GM23338 (cell line): ENCODE results near the gene EXOC3L1. TPM values are rescaled to one million over a fixed set of nuclear protein-coding genes. Genes with fewer than 3 reads are reported as not detected.

Experiments
- ATAC-seq: fragments of 200-7000 bp; cut with Tn5 transposase; 3 replicates; pipeline ENCODE4 v1.9.1; 2020
- DNase-seq: peaks from one replicate; pipeline ENCODE4 v3.0.0-alpha.2; 2015; ENCODE audit warnings: low spot score
- H2AFZ ChIP-seq: fragments of 200-600 bp; sonication (generic); 2 replicates; pipeline ENCODE4 v1.8.0; 2016; ENCODE audit warnings: antibody characterized with exemption, mild to moderate bottlenecking, moderate library complexity
- H3F3A ChIP-seq: fragments of 200-600 bp; sonication (generic); replicated peaks from 2 replicates; pipeline ENCODE4 v1.8.0; 2017; ENCODE audit warnings: antibody characterized with exemption, mixed run types, low read depth
- H3K27ac ChIP-seq: fragments of 200-600 bp; sonication (generic); 2 replicates; pipeline ENCODE4 v1.6.1; 2016; ENCODE audit warnings: low read depth
- H3K27me3 ChIP-seq: fragments of 200-600 bp; sonication (generic); 2 replicates; pipeline ENCODE4 v1.8.0; 2016; ENCODE audit warnings: mild to moderate bottlenecking, mixed run types, moderate library complexity; ENCODE audit not compliant: insufficient read depth
- H3K36me3 ChIP-seq: fragments of 200-600 bp; sonication (generic); 2 replicates; pipeline ENCODE4 v1.8.0; 2016; ENCODE audit warnings: mild to moderate bottlenecking; ENCODE audit not compliant: insufficient read depth
- H3K4me1 ChIP-seq: fragments of 200-600 bp; sonication (generic); 2 replicates; pipeline ENCODE4 v1.8.0; 2016; ENCODE audit warnings: mild to moderate bottlenecking, moderate library complexity; ENCODE audit not compliant: insufficient read depth
- H3K4me2 ChIP-seq: fragments of 200-600 bp; sonication (generic); 2 replicates; pipeline ENCODE4 v1.7.1; 2017; ENCODE audit warnings: mixed run types
- H3K4me3 ChIP-seq: fragments of 200-600 bp; sonication (generic); 2 replicates; pipeline ENCODE4 v1.6.1; 2016; ENCODE audit warnings: mixed run types
- H3K79me2 ChIP-seq: fragments of 200-600 bp; sonication (generic); replicated peaks from 2 replicates; pipeline ENCODE4 v1.8.0; 2017; ENCODE audit warnings: mild to moderate bottlenecking; ENCODE audit not compliant: insufficient read depth
- H3K9me2 ChIP-seq: fragments of 200-600 bp; sonication (generic); 2 replicates; pipeline ENCODE4 v1.8.0; 2017; ENCODE audit not compliant: insufficient read depth
- H4K20me1 ChIP-seq: fragments of 200-600 bp; sonication (generic); replicated peaks from 2 replicates; pipeline ENCODE4 v1.8.0; 2017; ENCODE audit warnings: mild to moderate bottlenecking; ENCODE audit not compliant: insufficient read depth
- H3K27ac Mint-ChIP-seq: 2 replicates; pipeline ENCODE4 v1.8.0; 2020; ENCODE audit warnings: inconsistent platforms, mild to moderate bottlenecking, moderate library complexity, mixed read lengths
- H3K27me3 Mint-ChIP-seq: 3 replicates; pipeline ENCODE4 v1.8.0; 2022; ENCODE audit warnings: low read depth, mild to moderate bottlenecking, moderate library complexity, mixed read lengths, inconsistent platforms; ENCODE audit not compliant: insufficient read depth, poor library complexity
- H3K36me3 Mint-ChIP-seq: 3 replicates; pipeline ENCODE4 v1.8.0; 2021; ENCODE audit warnings: low read depth, mild to moderate bottlenecking, inconsistent platforms, moderate library complexity, mixed read lengths
- H3K4me1 Mint-ChIP-seq: 3 replicates; pipeline ENCODE4 v1.8.0; 2020; ENCODE audit warnings: mild to moderate bottlenecking, inconsistent platforms, mixed read lengths
- H3K4me3 Mint-ChIP-seq: 3 replicates; pipeline ENCODE4 v1.8.0; 2021; ENCODE audit warnings: moderate library complexity, mild to moderate bottlenecking, inconsistent platforms, mixed read lengths
- H3K9me3 Mint-ChIP-seq: 3 replicates; pipeline ENCODE4 v1.8.0; 2020; ENCODE audit warnings: moderate library complexity, mild to moderate bottlenecking, inconsistent platforms, mixed read lengths
- CREB1 ChIP-seq: fragments of 250-450 bp; sonication (Bioruptor Pico); IDR thresholded peaks from 2 replicates; pipeline ENCODE4 v1.5.0; 2020; ENCODE audit warnings: low read depth, mild to moderate bottlenecking, moderate library complexity
- EZH2 ChIP-seq: fragments of 200-600 bp; sonication (generic); IDR thresholded peaks from one replicate; pipeline ENCODE4 v1.8.0; 2017; ENCODE audit warnings: antibody characterized with exemption, mild to moderate bottlenecking, low read depth; ENCODE audit not compliant: unreplicated experiment
- EZH2phosphoT487 ChIP-seq: fragments of 200-600 bp; sonication (generic); IDR thresholded peaks from one replicate; pipeline ENCODE4 v1.8.1; 2018; ENCODE audit warnings: antibody characterized with exemption; ENCODE audit not compliant: unreplicated experiment
- POLR2AphosphoS5 ChIP-seq: IDR thresholded peaks from 2 replicates; pipeline ENCODE4 v1.6.1; 2016; ENCODE audit warnings: antibody characterized with exemption, low read depth
- ZNF114 ChIP-seq: fragments of 250-450 bp; sonication (Bioruptor Pico); IDR thresholded peaks from 2 replicates; pipeline ENCODE4 v1.5.0; 2020; ENCODE audit warnings: mild to moderate bottlenecking, moderate library complexity
- ZNF331 ChIP-seq: fragments of 250-450 bp; sonication (Bioruptor Pico); IDR thresholded peaks from 2 replicates; pipeline ENCODE4 v1.5.0; 2020; ENCODE audit warnings: low read depth, mild to moderate bottlenecking, moderate library complexity
- polyA plus RNA-seq: library from polyadenylated mRNA; unstranded; fragments of >200 nt; fragmentation: Nextera tagmentation; extraction: Ambion mirVana; gene quantifications from 2 replicates; pipeline ENCODE4 v1.2.1, GENCODE V29; 2016
- total RNA-seq: library from RNA; depleted of rRNA; stranded (reverse); fragments of >200 nt; shearing (Covaris generic); gene quantifications from 2 replicates; pipeline ENCODE4 v1.2.3, GENCODE V29; 2014
- TF ChIP-seq, protein P1 (sequence below), 2 experiments: fragments of 200-600 bp in 1 of 2; sonication (generic) in 1 of 2; conservative IDR thresholded peaks; 2 replicates each; pipeline versions ENCODE4 v1.5.1 to v1.6.1; 2016 to 2017; ENCODE audit warnings: antibody characterized with exemption in 2 of 2, low read depth in 2 of 2, mild to moderate bottlenecking in 2 of 2, moderate library complexity in 1 of 2
- TF ChIP-seq, protein P2 (sequence below): fragments of 250-450 bp; sonication (Bioruptor Pico); IDR thresholded peaks from 2 replicates; pipeline ENCODE4 v1.5.0; 2020; ENCODE audit warnings: mild to moderate bottlenecking, moderate library complexity
- TF ChIP-seq, protein P3 (sequence below): IDR thresholded peaks from 2 replicates; pipeline ENCODE4 v1.6.1; 2016; ENCODE audit warnings: antibody characterized with exemption
- TF ChIP-seq, protein P4 (sequence below): IDR thresholded peaks from one replicate; pipeline ENCODE4 v1.6.1; 2018; ENCODE audit warnings: antibody characterized with exemption; ENCODE audit not compliant: unreplicated experiment

Gene EXOC3L1
- total and polyA plus RNA-seq, 2 experiments from 2014 or later = 1.1 to 2.3 TPM

DNA sequence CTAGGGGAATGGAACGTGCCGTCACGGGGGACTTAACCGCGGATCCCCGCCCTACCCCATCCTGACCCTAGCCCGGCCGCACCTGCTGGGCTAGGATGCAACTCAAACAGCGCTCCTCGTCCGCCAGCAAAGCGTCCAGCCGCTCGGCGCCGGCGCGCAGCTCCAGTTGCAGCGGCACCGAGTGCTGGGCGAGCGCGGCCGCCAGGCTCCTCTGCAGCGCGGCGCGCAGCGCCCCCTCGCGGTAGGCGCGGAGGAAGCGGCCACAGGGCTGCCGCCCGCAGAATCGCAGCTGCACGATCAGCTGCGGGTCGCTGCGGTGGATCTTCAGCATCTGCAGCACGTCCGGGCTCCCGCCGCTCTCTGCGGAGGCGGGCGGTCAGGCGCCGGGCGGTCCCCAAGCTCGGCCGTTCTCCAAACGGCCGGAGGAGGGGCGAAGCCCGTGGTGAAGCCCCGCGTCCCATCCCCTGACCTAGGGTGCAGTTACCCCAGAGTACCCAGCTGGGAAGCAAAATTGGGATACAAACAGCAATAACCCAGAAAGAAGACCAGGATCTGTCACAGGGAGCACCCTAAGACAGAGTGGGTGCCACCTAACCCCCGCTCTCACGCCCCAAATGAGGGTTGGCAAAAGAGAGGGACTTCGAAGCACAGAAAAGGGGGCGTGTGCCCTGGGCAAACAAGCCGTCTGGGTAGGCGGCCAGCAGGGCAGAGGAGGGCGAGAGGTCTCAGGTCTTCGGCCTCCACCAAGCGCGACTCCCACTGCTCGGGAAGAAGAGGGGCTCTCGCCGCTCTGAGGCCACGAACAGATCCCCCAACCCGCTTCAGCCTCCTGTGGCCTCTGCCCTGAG lies 34.4 kb downstream of the EXOC3L1 start:
- peaks cover 25% of the 10 kb centered on the region; the same call in 1 of the 2 replicates for H3K4me1 ChIP-seq
- H3K4me1 Mint-ChIP-seq = peaks cover 18% of the 10 kb centered on the region; the same call in 2 of the 3 replicates
- H3K36me3 ChIP-seq = no peaks in the 10 kb centered on the region
- peak overlapping the region; percentile 87 for H3K4me2 ChIP-seq
- TF ChIP-seq, protein P1, sequence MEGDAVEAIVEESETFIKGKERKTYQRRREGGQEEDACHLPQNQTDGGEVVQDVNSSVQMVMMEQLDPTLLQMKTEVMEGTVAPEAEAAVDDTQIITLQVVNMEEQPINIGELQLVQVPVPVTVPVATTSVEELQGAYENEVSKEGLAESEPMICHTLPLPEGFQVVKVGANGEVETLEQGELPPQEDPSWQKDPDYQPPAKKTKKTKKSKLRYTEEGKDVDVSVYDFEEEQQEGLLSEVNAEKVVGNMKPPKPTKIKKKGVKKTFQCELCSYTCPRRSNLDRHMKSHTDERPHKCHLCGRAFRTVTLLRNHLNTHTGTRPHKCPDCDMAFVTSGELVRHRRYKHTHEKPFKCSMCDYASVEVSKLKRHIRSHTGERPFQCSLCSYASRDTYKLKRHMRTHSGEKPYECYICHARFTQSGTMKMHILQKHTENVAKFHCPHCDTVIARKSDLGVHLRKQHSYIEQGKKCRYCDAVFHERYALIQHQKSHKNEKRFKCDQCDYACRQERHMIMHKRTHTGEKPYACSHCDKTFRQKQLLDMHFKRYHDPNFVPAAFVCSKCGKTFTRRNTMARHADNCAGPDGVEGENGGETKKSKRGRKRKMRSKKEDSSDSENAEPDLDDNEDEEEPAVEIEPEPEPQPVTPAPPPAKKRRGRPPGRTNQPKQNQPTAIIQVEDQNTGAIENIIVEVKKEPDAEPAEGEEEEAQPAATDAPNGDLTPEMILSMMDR (conservative IDR thresholded peaks at IDR 0.05; ENCODE audit: low read depth in 2 of 2) = peak; percentile 73 to 94
- no peak for TF ChIP-seq EZH2
- TF ChIP-seq, protein P2, sequence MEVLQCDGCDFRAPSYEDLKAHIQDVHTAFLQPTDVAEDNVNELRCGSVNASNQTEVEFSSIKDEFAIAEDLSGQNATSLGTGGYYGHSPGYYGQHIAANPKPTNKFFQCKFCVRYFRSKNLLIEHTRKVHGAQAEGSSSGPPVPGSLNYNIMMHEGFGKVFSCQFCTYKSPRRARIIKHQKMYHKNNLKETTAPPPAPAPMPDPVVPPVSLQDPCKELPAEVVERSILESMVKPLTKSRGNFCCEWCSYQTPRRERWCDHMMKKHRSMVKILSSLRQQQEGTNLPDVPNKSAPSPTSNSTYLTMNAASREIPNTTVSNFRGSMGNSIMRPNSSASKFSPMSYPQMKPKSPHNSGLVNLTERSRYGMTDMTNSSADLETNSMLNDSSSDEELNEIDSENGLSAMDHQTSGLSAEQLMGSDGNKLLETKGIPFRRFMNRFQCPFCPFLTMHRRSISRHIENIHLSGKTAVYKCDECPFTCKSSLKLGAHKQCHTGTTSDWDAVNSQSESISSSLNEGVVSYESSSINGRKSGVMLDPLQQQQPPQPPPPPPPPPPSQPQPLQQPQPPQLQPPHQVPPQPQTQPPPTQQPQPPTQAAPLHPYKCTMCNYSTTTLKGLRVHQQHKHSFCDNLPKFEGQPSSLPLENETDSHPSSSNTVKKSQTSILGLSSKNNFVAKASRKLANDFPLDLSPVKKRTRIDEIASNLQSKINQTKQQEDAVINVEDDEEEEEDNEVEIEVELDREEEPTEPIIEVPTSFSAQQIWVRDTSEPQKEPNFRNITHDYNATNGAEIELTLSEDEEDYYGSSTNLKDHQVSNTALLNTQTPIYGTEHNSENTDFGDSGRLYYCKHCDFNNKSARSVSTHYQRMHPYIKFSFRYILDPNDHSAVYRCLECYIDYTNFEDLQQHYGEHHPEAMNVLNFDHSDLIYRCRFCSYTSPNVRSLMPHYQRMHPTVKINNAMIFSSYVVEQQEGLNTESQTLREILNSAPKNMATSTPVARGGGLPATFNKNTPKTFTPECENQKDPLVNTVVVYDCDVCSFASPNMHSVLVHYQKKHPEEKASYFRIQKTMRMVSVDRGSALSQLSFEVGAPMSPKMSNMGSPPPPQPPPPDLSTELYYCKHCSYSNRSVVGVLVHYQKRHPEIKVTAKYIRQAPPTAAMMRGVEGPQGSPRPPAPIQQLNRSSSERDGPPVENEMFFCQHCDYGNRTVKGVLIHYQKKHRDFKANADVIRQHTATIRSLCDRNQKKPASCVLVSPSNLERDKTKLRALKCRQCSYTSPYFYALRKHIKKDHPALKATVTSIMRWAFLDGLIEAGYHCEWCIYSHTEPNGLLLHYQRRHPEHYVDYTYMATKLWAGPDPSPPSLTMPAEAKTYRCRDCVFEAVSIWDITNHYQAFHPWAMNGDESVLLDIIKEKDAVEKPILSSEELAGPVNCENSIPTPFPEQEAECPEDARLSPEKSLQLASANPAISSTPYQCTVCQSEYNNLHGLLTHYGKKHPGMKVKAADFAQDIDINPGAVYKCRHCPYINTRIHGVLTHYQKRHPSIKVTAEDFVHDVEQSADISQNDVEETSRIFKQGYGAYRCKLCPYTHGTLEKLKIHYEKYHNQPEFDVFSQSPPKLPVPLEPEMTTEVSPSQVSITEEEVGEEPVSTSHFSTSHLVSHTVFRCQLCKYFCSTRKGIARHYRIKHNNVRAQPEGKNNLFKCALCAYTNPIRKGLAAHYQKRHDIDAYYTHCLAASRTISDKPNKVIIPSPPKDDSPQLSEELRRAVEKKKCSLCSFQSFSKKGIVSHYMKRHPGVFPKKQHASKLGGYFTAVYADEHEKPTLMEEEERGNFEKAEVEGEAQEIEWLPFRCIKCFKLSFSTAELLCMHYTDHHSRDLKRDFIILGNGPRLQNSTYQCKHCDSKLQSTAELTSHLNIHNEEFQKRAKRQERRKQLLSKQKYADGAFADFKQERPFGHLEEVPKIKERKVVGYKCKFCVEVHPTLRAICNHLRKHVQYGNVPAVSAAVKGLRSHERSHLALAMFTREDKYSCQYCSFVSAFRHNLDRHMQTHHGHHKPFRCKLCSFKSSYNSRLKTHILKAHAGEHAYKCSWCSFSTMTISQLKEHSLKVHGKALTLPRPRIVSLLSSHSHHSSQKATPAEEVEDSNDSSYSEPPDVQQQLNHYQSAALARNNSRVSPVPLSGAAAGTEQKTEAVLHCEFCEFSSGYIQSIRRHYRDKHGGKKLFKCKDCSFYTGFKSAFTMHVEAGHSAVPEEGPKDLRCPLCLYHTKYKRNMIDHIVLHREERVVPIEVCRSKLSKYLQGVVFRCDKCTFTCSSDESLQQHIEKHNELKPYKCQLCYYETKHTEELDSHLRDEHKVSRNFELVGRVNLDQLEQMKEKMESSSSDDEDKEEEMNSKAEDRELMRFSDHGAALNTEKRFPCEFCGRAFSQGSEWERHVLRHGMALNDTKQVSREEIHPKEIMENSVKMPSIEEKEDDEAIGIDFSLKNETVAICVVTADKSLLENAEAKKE (CRISPR knock-in tag) = no peak
- no peak for TF ChIP-seq ZNF114 (CRISPR knock-in tag)
- peak; percentile 78 for TF ChIP-seq EZH2phosphoT487
- TF ChIP-seq CREB1 = peak; percentile 20; the same call in 1 of the 2 replicates
- TF ChIP-seq, protein P3, sequence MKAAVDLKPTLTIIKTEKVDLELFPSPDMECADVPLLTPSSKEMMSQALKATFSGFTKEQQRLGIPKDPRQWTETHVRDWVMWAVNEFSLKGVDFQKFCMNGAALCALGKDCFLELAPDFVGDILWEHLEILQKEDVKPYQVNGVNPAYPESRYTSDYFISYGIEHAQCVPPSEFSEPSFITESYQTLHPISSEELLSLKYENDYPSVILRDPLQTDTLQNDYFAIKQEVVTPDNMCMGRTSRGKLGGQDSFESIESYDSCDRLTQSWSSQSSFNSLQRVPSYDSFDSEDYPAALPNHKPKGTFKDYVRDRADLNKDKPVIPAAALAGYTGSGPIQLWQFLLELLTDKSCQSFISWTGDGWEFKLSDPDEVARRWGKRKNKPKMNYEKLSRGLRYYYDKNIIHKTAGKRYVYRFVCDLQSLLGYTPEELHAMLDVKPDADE = no peak
- TF ChIP-seq POLR2AphosphoS5 = no peak
- TF ChIP-seq, protein P4, sequence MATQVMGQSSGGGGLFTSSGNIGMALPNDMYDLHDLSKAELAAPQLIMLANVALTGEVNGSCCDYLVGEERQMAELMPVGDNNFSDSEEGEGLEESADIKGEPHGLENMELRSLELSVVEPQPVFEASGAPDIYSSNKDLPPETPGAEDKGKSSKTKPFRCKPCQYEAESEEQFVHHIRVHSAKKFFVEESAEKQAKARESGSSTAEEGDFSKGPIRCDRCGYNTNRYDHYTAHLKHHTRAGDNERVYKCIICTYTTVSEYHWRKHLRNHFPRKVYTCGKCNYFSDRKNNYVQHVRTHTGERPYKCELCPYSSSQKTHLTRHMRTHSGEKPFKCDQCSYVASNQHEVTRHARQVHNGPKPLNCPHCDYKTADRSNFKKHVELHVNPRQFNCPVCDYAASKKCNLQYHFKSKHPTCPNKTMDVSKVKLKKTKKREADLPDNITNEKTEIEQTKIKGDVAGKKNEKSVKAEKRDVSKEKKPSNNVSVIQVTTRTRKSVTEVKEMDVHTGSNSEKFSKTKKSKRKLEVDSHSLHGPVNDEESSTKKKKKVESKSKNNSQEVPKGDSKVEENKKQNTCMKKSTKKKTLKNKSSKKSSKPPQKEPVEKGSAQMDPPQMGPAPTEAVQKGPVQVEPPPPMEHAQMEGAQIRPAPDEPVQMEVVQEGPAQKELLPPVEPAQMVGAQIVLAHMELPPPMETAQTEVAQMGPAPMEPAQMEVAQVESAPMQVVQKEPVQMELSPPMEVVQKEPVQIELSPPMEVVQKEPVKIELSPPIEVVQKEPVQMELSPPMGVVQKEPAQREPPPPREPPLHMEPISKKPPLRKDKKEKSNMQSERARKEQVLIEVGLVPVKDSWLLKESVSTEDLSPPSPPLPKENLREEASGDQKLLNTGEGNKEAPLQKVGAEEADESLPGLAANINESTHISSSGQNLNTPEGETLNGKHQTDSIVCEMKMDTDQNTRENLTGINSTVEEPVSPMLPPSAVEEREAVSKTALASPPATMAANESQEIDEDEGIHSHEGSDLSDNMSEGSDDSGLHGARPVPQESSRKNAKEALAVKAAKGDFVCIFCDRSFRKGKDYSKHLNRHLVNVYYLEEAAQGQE = no peak
- no peak for TF ChIP-seq ZNF331 (CRISPR knock-in tag)
- H3K9me2 ChIP-seq = no peaks in the 10 kb centered on the region
- H3K79me2 ChIP-seq = no peaks in the 10 kb centered on the region
- peaks cover 5% of the 10 kb centered on the region; the same call in 1 of the 2 replicates for H4K20me1 ChIP-seq
- H3K27ac ChIP-seq = no peak overlapping the region
- peaks cover 95% of the 10 kb centered on the region for H3K27me3 Mint-ChIP-seq
- no peaks in the 10 kb centered on the region; the same call in 2 of the 3 replicates for H3K36me3 Mint-ChIP-seq
- H3K4me3 ChIP-seq = peak overlapping the region; percentile 57
- ATAC-seq (peak; percentile 52), DNase-seq (peak; percentile 84)
- H3F3A ChIP-seq = peaks cover 4% of the 10 kb centered on the region; the same call in 1 of the 2 replicates
- peak overlapping the region; percentile 66 for H3K4me3 Mint-ChIP-seq
- peak overlapping the region; percentile 72; the same call in 1 of the 2 replicates for H2AFZ ChIP-seq
- H3K27ac Mint-ChIP-seq = no peak overlapping the region
- H3K27me3 ChIP-seq = peaks cover 100% of the 10 kb centered on the region
- peaks cover 3% of the 10 kb centered on the region; the same call in 1 of the 3 replicates for H3K9me3 Mint-ChIP-seq
